Stimulated activated naive B cell treated with anti-CD40 and anti-IgM and Interleukin-4, amounts not matched to agents 10 μg/mL and 1 μg/mL and 100 μg/mL, for 72 hours (primary cell): Measurements from ENCODE around the gene APOE.

ENCODE experiments used
- ATAC-seq, 2 donors: fragments of 150-1000 bp; cut with Tn5 transposase; replicated peaks; 2 replicates each; pipeline ENCODE4 v1.10.0; 2021; ENCODE audit warnings: moderate library complexity in 1 of 2
- DNase-seq: peaks from one replicate; pipeline ENCODE4 v3.0.0; 2021
- H3K27ac Mint-ChIP-seq: one replicate; pipeline ENCODE4 v1.8.0; 2022; ENCODE audit warnings: mild to moderate bottlenecking, mixed read lengths
- H3K27me3 Mint-ChIP-seq, 2 donors: one replicate each; pipeline ENCODE4 v1.8.0; 2022; ENCODE audit warnings: mixed read lengths in 2 of 2
- H3K36me3 Mint-ChIP-seq, 2 donors: one replicate each; pipeline ENCODE4 v1.8.0; 2022; ENCODE audit warnings: mixed read lengths in 2 of 2, mild to moderate bottlenecking in 1 of 2
- H3K4me1 Mint-ChIP-seq, 2 donors: one replicate each; pipeline ENCODE4 v1.8.0; 2022; ENCODE audit warnings: mixed read lengths in 2 of 2, mild to moderate bottlenecking in 1 of 2
- H3K4me3 Mint-ChIP-seq, 2 donors: one replicate each; pipeline ENCODE4 v1.8.0; 2022; ENCODE audit warnings: mild to moderate bottlenecking in 2 of 2, mixed read lengths in 2 of 2, moderate library complexity in 1 of 2
- H3K9me3 Mint-ChIP-seq, 2 donors: one replicate each; pipeline ENCODE4 v1.8.0; 2022; ENCODE audit warnings: mixed read lengths in 2 of 2, mild to moderate bottlenecking in 1 of 2

Gene APOE

GRCh38 chr19:44891016-44891882 lies 14.3 kb upstream of the APOE start, which contains the start of gene TOMM40:
TSS of gene TOMM40 (plus strand) at chr19:44891254. CDS start at chr19:44891416, 162 bp downstream.
- Mint-ChIP-seq H3K9me3 (peaks cover 2 to 4% of the 10 kb centered on the region in 2 donors), H3K27ac (peak within 1 kb of the TSS; percentile 96), H3K36me3 (peaks cover 42 to 47% of the 10 kb centered on the region in 2 donors), H3K4me1 (peaks cover 30 to 48% of the 10 kb centered on the region in 2 donors), H3K27me3 (no peaks in the 10 kb centered on the region), H3K4me3 (peak within 1 kb of the TSS; percentile 82 to 94)
- ATAC-seq: peak in 1 of 2 donors; percentile 69
- no peak for DNase-seq

- peaks cover 2 to 4% of the 10 kb centered on the region in 2 donors for H3K9me3 Mint-ChIP-seq
- H3K27me3 Mint-ChIP-seq: no peaks in the 10 kb centered on the region
- H3K27ac Mint-ChIP-seq: peak overlapping the region; percentile 80
- H3K4me1 Mint-ChIP-seq: peaks cover 32 to 48% of the 10 kb centered on the region in 2 donors
- peaks cover 49 to 61% of the 10 kb centered on the region in 2 donors for H3K36me3 Mint-ChIP-seq
- no peak for ATAC-seq
- no peak for DNase-seq
- H3K4me3 Mint-ChIP-seq: peak overlapping the region; percentile 82 to 94
Observed at GRCh38 chr19:44892932-44893331, 12.7 kb upstream of the APOE start.

- ATAC-seq (no peak), DNase-seq (no peak)
- Mint-ChIP-seq H3K4me1 (peaks cover 32 to 48% of the 10 kb centered on the region in 2 donors), H3K4me3 (peak overlapping the region; percentile 82 to 94), H3K27ac (peak overlapping the region; percentile 47), H3K9me3 (peaks cover 2 to 4% of the 10 kb centered on the region in 2 donors), H3K36me3 (peaks cover 53 to 65% of the 10 kb centered on the region in 2 donors), H3K27me3 (no peaks in the 10 kb centered on the region)
Observed at GRCh38 chr19:44893332-44894051, 12.1 kb upstream of the APOE start.

GRCh38 chr19:44894052-44894400 lies 11.6 kb upstream of the APOE start:
- ATAC-seq (no peak), DNase-seq (no peak)
- Mint-ChIP-seq H3K27me3 (no peaks in the 10 kb centered on the region), H3K27ac (no peak overlapping the region), H3K4me3 (no peak overlapping the region), H3K36me3 (peaks cover 52 to 64% of the 10 kb centered on the region in 2 donors), H3K4me1 (peaks cover 32 to 46% of the 10 kb centered on the region in 2 donors), H3K9me3 (peaks cover 2 to 3% of the 10 kb centered on the region in 2 donors)

- no peaks in the 10 kb centered on the region for H3K9me3 Mint-ChIP-seq
- peaks cover 53 to 64% of the 10 kb centered on the region in 2 donors for H3K36me3 Mint-ChIP-seq
- H3K4me1 Mint-ChIP-seq: peaks cover 31 to 42% of the 10 kb centered on the region in 2 donors
- ATAC-seq: no peak
- DNase-seq: no peak
- no peak overlapping the region for H3K4me3 Mint-ChIP-seq
- H3K27me3 Mint-ChIP-seq: no peaks in the 10 kb centered on the region
- no peak overlapping the region for H3K27ac Mint-ChIP-seq
Observed at GRCh38 chr19:44894946-44895345, 10.7 kb upstream of the APOE start.

- H3K36me3 Mint-ChIP-seq: peaks cover 59 to 73% of the 10 kb centered on the region in 2 donors
- H3K27ac Mint-ChIP-seq: no peak overlapping the region
- no peaks in the 10 kb centered on the region for H3K9me3 Mint-ChIP-seq
- peaks cover 18 to 29% of the 10 kb centered on the region in 2 donors for H3K4me1 Mint-ChIP-seq
- ATAC-seq: no peak
- DNase-seq: no peak
- no peaks in the 10 kb centered on the region for H3K27me3 Mint-ChIP-seq
- H3K4me3 Mint-ChIP-seq: no peak overlapping the region
Observed at GRCh38 chr19:44897835-44898234, 7.8 kb upstream of the APOE start.

- DNase-seq (no peak), ATAC-seq (no peak)
- Mint-ChIP-seq H3K27ac (peak overlapping the region; percentile 59), H3K4me3 (no peak overlapping the region), H3K9me3 (no peaks in the 10 kb centered on the region), H3K27me3 (peaks cover 6 to 7% of the 10 kb centered on the region in 2 donors), H3K4me1 (peaks cover 13 to 34% of the 10 kb centered on the region in 2 donors), H3K36me3 (peaks cover 44 to 59% of the 10 kb centered on the region in 2 donors)
Observed at GRCh38 chr19:44900328-44901244, 5.0 kb upstream of the APOE start.

GRCh38 chr19:44903216-44903601 lies 2.4 kb upstream of the APOE start:
- Mint-ChIP-seq H3K36me3 (peaks cover 27 to 36% of the 10 kb centered on the region in 2 donors), H3K9me3 (no peaks in the 10 kb centered on the region), H3K27me3 (peaks cover 28 to 31% of the 10 kb centered on the region in 2 donors), H3K27ac (no peak overlapping the region), H3K4me3 (no peak overlapping the region), H3K4me1 (peaks cover 10 to 37% of the 10 kb centered on the region in 2 donors)
- ATAC-seq: peak; percentile 3 to 4
- DNase-seq: no peak

GRCh38 chr19:44903602-44904425 lies 1.8 kb upstream of the APOE start:
- Mint-ChIP-seq H3K4me1 (peaks cover 10 to 37% of the 10 kb centered on the region in 2 donors), H3K4me3 (no peak overlapping the region), H3K27me3 (peaks cover 28 to 32% of the 10 kb centered on the region in 2 donors), H3K9me3 (no peaks in the 10 kb centered on the region), H3K27ac (peak overlapping the region; percentile 37), H3K36me3 (peaks cover 27 to 35% of the 10 kb centered on the region in 2 donors)
- ATAC-seq (peak; percentile 69 to 78), DNase-seq (peak; percentile 52)

GRCh38 chr19:44904426-44904994 lies 1.1 kb upstream of the APOE start:
- Mint-ChIP-seq H3K4me3 (no peak overlapping the region), H3K4me1 (peaks cover 10 to 37% of the 10 kb centered on the region in 2 donors), H3K27ac (no peak overlapping the region), H3K36me3 (peaks cover 29 to 35% of the 10 kb centered on the region in 2 donors), H3K9me3 (no peaks in the 10 kb centered on the region), H3K27me3 (peaks cover 32% of the 10 kb centered on the region in 2 donors)
- DNase-seq (no peak), ATAC-seq (no peak)

GRCh38 chr19:44907613-44908012 lies 2.0 kb downstream of the APOE start:
- ATAC-seq (no peak), DNase-seq (no peak)
- Mint-ChIP-seq H3K36me3 (peaks cover 9 to 11% of the 10 kb centered on the region in 2 donors), H3K4me3 (no peak overlapping the region), H3K9me3 (no peaks in the 10 kb centered on the region), H3K4me1 (peaks cover 11 to 40% of the 10 kb centered on the region in 2 donors), H3K27ac (no peak overlapping the region), H3K27me3 (peaks cover 46 to 56% of the 10 kb centered on the region in 2 donors)

- H3K27me3 Mint-ChIP-seq: peaks cover 51 to 62% of the 10 kb centered on the region in 2 donors
- H3K36me3 Mint-ChIP-seq: peaks cover 8 to 9% of the 10 kb centered on the region in 2 donors
- ATAC-seq (no peak), DNase-seq (no peak)
- H3K4me1 Mint-ChIP-seq: peaks cover 11 to 38% of the 10 kb centered on the region in 2 donors
- no peak overlapping the region for H3K4me3 Mint-ChIP-seq
- H3K27ac Mint-ChIP-seq: no peak overlapping the region
- H3K9me3 Mint-ChIP-seq: no peaks in the 10 kb centered on the region
Observed at GRCh38 chr19:44908074-44908835, 2.7 kb downstream of the APOE start.
